ENCODE results near the gene KMT2E.

KMT2E gene

DNA sequence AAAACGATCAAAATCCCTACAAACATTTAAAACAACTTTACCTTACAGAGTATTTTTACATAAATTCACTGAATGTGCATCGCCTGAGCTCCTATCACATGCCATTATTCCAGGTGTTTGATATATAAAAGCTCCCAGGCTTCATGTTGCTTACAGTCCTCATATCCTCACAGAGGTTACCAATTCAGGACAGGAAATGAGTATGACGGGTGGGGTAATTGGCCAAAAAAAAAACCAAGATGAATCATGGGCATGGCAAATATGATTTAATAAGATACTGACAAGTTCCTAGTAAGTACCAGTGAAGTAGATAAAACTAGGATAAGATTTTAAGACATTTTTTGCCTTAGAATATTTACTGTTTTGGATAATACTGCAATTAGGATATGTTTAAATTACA, 135.8 kb downstream of the KMT2E start:
- peaks cover 0 to 6% (median 0%) of the 10 kb centered on the region in 5 donors for H3K4me1 ChIP-seq (ENCODE audit: control insufficient read depth in 5 of 5, insufficient read depth in 5 of 5, low read length in 5 of 5)
- no peak overlapping the region for H3K4me3 ChIP-seq (ENCODE audit: low read depth in 1 of 5, low read length in 5 of 5)
- H3K27ac ChIP-seq (ENCODE audit: low read depth, low read length), result no peak overlapping the region
- H3K9ac ChIP-seq (ENCODE audit: low read length in 5 of 5), result no peak overlapping the region
- peaks cover 0 to 7% (median 5%) of the 10 kb centered on the region in 5 donors for H3K36me3 ChIP-seq (ENCODE audit: control insufficient read depth in 5 of 5, insufficient read depth in 5 of 5, low read length in 5 of 5)
- H3K27me3 ChIP-seq (ENCODE audit: control insufficient read depth in 5 of 5, insufficient read depth in 4 of 5, low read length in 5 of 5), result no peaks in the 10 kb centered on the region
- H3K9me3 ChIP-seq (ENCODE audit: control insufficient read depth in 5 of 5, low read length in 5 of 5), result no peaks in the 10 kb centered on the region

DNA sequence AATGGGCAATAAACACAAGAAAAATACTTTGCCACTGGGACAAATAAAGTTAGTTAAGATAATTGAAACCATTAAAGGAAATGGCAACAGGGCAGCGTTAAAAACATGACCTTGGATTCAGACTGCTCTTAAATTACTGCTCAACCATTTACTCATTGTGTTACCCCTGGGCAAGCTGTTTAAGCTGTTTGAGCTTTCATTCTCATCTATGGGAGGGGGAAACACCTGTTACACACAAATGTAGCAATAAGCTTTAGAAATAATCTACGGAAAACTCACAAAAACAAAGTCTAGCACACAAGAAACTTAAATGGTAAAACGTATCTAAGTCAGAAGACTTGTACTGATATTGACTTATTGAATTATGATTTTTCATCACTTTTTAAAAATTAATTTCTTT, 137.1 kb downstream of the KMT2E start:
- Histone ChIP-seq H3K4me1 (ENCODE audit: control insufficient read depth in 5 of 5, insufficient read depth in 5 of 5, low read length in 5 of 5) (peaks cover 0 to 6% (median 0%) of the 10 kb centered on the region in 5 donors), H3K9me3 (ENCODE audit: control insufficient read depth in 5 of 5, low read length in 5 of 5) (no peaks in the 10 kb centered on the region), H3K9ac (ENCODE audit: low read length in 5 of 5) (no peak overlapping the region), H3K27ac (ENCODE audit: low read depth, low read length) (no peak overlapping the region), H3K27me3 (ENCODE audit: control insufficient read depth in 5 of 5, insufficient read depth in 4 of 5, low read length in 5 of 5) (no peaks in the 10 kb centered on the region), H3K4me3 (ENCODE audit: low read depth in 1 of 5, low read length in 5 of 5) (no peak overlapping the region), H3K36me3 (ENCODE audit: control insufficient read depth in 5 of 5, insufficient read depth in 5 of 5, low read length in 5 of 5) (peaks cover 0 to 6% (median 0%) of the 10 kb centered on the region in 5 donors)

- peaks cover 0 to 4% (median 0%) of the 10 kb centered on the region in 5 donors for H3K36me3 ChIP-seq (ENCODE audit: control insufficient read depth in 5 of 5, insufficient read depth in 5 of 5, low read length in 5 of 5)
- H3K27ac ChIP-seq (ENCODE audit: low read depth, low read length), result no peak overlapping the region
- no peak overlapping the region for H3K9ac ChIP-seq (ENCODE audit: low read length in 5 of 5)
- H3K4me3 ChIP-seq (ENCODE audit: low read depth in 1 of 5, low read length in 5 of 5), result no peak overlapping the region
- peaks cover 0 to 6% (median 0%) of the 10 kb centered on the region in 5 donors for H3K4me1 ChIP-seq (ENCODE audit: control insufficient read depth in 5 of 5, insufficient read depth in 5 of 5, low read length in 5 of 5)
- H3K9me3 ChIP-seq (ENCODE audit: control insufficient read depth in 5 of 5, low read length in 5 of 5), result no peaks in the 10 kb centered on the region
- no peaks in the 10 kb centered on the region for H3K27me3 ChIP-seq (ENCODE audit: control insufficient read depth in 5 of 5, insufficient read depth in 4 of 5, low read length in 5 of 5)
Measured at GRCh38 chr7:105153531-105153930, 139.5 kb downstream of the KMT2E start.

- no peak overlapping the region for H3K27ac ChIP-seq (ENCODE audit: low read depth, low read length)
Measured at GRCh38 chr7:105154084-105154483, 140.1 kb downstream of the KMT2E start.

GRCh38 chr7:105156731-105157130, 142.7 kb downstream of the KMT2E start:
- Histone ChIP-seq H3K9me3 (ENCODE audit: control insufficient read depth in 5 of 5, low read length in 5 of 5) (no peaks in the 10 kb centered on the region), H3K27me3 (ENCODE audit: control insufficient read depth in 5 of 5, insufficient read depth in 4 of 5, low read length in 5 of 5) (no peaks in the 10 kb centered on the region), H3K36me3 (ENCODE audit: control insufficient read depth in 5 of 5, insufficient read depth in 5 of 5, low read length in 5 of 5) (peaks cover 4 to 14% (median 6%) of the 10 kb centered on the region in 5 donors), H3K9ac (ENCODE audit: low read length in 5 of 5) (no peak overlapping the region), H3K4me3 (ENCODE audit: low read depth in 1 of 5, low read length in 5 of 5) (no peak overlapping the region), H3K4me1 (ENCODE audit: control insufficient read depth in 5 of 5, insufficient read depth in 5 of 5, low read length in 5 of 5) (peaks cover 0 to 6% (median 0%) of the 10 kb centered on the region in 5 donors), H3K27ac (ENCODE audit: low read depth, low read length) (no peak overlapping the region)

More at GRCh38 chr7:105154084-105154483, 140.1 kb downstream of the KMT2E start:
- Histone ChIP-seq H3K36me3 (ENCODE audit: control insufficient read depth in 5 of 5, insufficient read depth in 5 of 5, low read length in 5 of 5) (peaks cover 0 to 4% (median 0%) of the 10 kb centered on the region in 5 donors), H3K9ac (ENCODE audit: low read length in 5 of 5) (no peak overlapping the region), H3K4me3 (ENCODE audit: low read depth in 1 of 5, low read length in 5 of 5) (no peak overlapping the region), H3K9me3 (ENCODE audit: control insufficient read depth in 5 of 5, low read length in 5 of 5) (no peaks in the 10 kb centered on the region), H3K4me1 (ENCODE audit: control insufficient read depth in 5 of 5, insufficient read depth in 5 of 5, low read length in 5 of 5) (peaks cover 0 to 6% (median 0%) of the 10 kb centered on the region in 5 donors), H3K27me3 (ENCODE audit: control insufficient read depth in 5 of 5, insufficient read depth in 4 of 5, low read length in 5 of 5) (no peaks in the 10 kb centered on the region)

GRCh38 chr7:105157278-105157677, 143.3 kb downstream of the KMT2E start:
- peaks cover 0 to 6% (median 0%) of the 10 kb centered on the region in 5 donors for H3K4me1 ChIP-seq (ENCODE audit: control insufficient read depth in 5 of 5, insufficient read depth in 5 of 5, low read length in 5 of 5)
- no peak overlapping the region for H3K4me3 ChIP-seq (ENCODE audit: low read depth in 1 of 5, low read length in 5 of 5)
- H3K27ac ChIP-seq (ENCODE audit: low read depth, low read length), result no peak overlapping the region
- no peaks in the 10 kb centered on the region for H3K9me3 ChIP-seq (ENCODE audit: control insufficient read depth in 5 of 5, low read length in 5 of 5)
- H3K27me3 ChIP-seq (ENCODE audit: control insufficient read depth in 5 of 5, insufficient read depth in 4 of 5, low read length in 5 of 5), result no peaks in the 10 kb centered on the region
- H3K9ac ChIP-seq (ENCODE audit: low read length in 5 of 5), result no peak overlapping the region
- H3K36me3 ChIP-seq (ENCODE audit: control insufficient read depth in 5 of 5, insufficient read depth in 5 of 5, low read length in 5 of 5), result peaks cover 4 to 14% (median 6%) of the 10 kb centered on the region in 5 donors

DNA sequence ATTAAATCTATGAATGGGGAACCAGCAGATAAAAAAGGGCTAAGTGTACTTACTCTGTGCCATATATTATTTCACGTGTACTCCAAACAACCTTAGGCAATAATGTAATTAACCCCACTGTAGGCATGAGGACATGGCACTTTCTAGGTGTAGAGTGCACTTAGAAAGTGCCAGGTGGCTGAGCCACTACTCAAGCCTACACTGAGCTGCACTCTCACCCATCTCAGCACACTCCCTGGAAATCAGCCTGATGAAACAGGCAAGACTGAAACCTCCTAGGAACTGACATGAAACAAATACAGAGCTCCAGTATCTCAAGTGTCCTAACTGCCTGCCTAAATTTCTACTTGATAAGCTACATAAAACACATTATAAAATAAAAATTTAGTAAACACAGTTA, 147.4 kb downstream of the KMT2E start:
- Histone ChIP-seq H3K9me3 (ENCODE audit: control insufficient read depth in 5 of 5, low read length in 5 of 5) (no peaks in the 10 kb centered on the region), H3K27me3 (ENCODE audit: control insufficient read depth in 5 of 5, insufficient read depth in 4 of 5, low read length in 5 of 5) (no peaks in the 10 kb centered on the region), H3K9ac (ENCODE audit: low read length in 5 of 5) (no peak overlapping the region), H3K27ac (ENCODE audit: low read depth, low read length) (no peak overlapping the region), H3K4me1 (ENCODE audit: control insufficient read depth in 5 of 5, insufficient read depth in 5 of 5, low read length in 5 of 5) (no peaks in the 10 kb centered on the region), H3K36me3 (ENCODE audit: control insufficient read depth in 5 of 5, insufficient read depth in 5 of 5, low read length in 5 of 5) (peaks cover 13 to 33% (median 20%) of the 10 kb centered on the region in 5 donors), H3K4me3 (ENCODE audit: low read depth in 1 of 5, low read length in 5 of 5) (no peak overlapping the region)
